Nephron progenitor cell (in vitro differentiated cells): ENCODE measurements around the gene SH2D7.
A peak's percentile ranks its signal among the peaks of the same experiment; 100 is the strongest.

ENCODE experiments used
- DNase-seq: peaks from one replicate; pipeline ENCODE4 v3.0.0; 2021
- H3K27ac Mint-ChIP-seq: 2 replicates; pipeline ENCODE4 v1.8.0; 2021; ENCODE audit warnings: mild to moderate bottlenecking, moderate library complexity, mixed read lengths
- H3K27me3 Mint-ChIP-seq: 2 replicates; pipeline ENCODE4 v1.8.0; 2021; ENCODE audit warnings: mild to moderate bottlenecking, low read depth, mixed read lengths; ENCODE audit not compliant: poor library complexity
- H3K36me3 Mint-ChIP-seq: 2 replicates; pipeline ENCODE4 v1.8.0; 2021; ENCODE audit warnings: low read depth, mixed read lengths
- H3K4me1 Mint-ChIP-seq: 2 replicates; pipeline ENCODE4 v1.8.0; 2021; ENCODE audit warnings: mixed read lengths
- H3K4me3 Mint-ChIP-seq: 2 replicates; pipeline ENCODE4 v1.8.0; 2021; ENCODE audit warnings: mild to moderate bottlenecking, moderate library complexity, mixed read lengths
- H3K9me3 Mint-ChIP-seq: 2 replicates; pipeline ENCODE4 v1.8.0; 2021; ENCODE audit warnings: mild to moderate bottlenecking, moderate library complexity, mixed read lengths
- TF ChIP-seq, protein P1 (sequence below): fragments of 200-600 bp; sonication (generic); IDR thresholded peaks from 2 replicates; pipeline ENCODE4 v1.5.0; 2021; ENCODE audit warnings: antibody characterized with exemption

Gene SH2D7

DNA sequence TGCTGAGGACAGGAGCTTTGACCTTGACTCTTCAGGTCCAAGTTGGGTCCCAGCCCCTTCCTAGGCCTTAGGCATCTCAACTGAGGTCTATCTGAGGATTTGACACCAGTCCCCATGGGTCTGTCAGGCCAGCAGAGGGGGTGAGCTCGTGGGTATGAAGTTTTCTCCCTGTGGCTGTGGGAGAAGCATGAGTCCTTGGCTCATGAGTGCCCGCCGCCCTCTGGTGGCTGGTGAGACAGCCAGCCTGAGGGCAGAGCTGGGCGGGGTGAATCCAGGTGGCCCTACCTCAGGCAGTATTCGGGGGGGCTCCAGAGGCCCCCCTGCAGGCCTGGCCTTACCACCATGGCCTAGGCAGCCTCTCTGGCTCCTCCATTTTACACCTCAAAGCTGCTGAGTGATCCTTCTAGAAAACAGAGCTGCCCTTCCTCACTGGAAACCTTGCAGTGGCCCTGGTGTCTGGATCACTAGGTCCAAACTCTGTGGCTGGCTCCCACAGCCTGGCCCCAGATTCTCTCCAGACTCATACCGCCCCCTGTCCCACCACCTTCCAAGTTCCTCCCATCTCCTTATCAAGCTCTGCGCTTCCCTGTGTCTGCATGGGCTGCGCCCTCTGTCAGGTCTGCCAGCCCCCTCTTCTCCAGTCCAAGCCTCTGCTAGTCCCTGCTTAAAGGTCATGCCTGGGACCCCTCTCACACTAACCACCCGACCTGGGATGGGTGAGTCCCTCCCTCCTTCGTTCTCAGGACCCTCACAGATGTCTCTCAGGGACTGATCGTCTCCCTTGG lies 16.1 kb downstream of the SH2D7 start:
- no peak overlapping the region for H3K4me3 Mint-ChIP-seq
- H3K36me3 Mint-ChIP-seq, result peaks cover 6% of the 10 kb centered on the region
- TF ChIP-seq, protein P1, sequence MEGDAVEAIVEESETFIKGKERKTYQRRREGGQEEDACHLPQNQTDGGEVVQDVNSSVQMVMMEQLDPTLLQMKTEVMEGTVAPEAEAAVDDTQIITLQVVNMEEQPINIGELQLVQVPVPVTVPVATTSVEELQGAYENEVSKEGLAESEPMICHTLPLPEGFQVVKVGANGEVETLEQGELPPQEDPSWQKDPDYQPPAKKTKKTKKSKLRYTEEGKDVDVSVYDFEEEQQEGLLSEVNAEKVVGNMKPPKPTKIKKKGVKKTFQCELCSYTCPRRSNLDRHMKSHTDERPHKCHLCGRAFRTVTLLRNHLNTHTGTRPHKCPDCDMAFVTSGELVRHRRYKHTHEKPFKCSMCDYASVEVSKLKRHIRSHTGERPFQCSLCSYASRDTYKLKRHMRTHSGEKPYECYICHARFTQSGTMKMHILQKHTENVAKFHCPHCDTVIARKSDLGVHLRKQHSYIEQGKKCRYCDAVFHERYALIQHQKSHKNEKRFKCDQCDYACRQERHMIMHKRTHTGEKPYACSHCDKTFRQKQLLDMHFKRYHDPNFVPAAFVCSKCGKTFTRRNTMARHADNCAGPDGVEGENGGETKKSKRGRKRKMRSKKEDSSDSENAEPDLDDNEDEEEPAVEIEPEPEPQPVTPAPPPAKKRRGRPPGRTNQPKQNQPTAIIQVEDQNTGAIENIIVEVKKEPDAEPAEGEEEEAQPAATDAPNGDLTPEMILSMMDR, result peak; percentile 68
- H3K9me3 Mint-ChIP-seq, result no peaks in the 10 kb centered on the region
- DNase-seq, result peak; percentile 74
- H3K4me1 Mint-ChIP-seq, result peaks cover 34% of the 10 kb centered on the region
- no peaks in the 10 kb centered on the region for H3K27me3 Mint-ChIP-seq
- H3K27ac Mint-ChIP-seq, result no peak overlapping the region

DNA sequence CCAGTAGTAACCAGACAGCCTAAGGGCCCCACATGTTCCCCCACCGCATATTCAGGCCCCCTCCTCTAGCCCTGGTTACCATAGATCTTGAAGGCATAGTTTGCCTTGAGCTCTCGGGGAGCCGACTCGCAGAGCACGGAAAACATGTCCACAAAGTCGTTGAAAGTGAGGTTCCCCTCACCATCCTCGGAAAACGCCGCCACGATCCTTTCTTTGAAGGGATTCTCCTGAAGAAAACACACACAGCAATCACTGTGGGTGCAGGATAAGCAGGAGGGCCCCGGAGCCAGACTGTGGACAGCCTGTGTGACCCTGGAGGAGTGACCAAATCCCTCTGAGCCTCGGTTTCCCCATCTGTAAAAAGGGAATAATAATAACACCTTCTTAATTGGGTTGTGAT lies 16.8 kb downstream of the SH2D7 start:
- Mint-ChIP-seq H3K27ac (no peak overlapping the region), H3K27me3 (no peaks in the 10 kb centered on the region), H3K36me3 (peaks cover 6% of the 10 kb centered on the region), H3K4me1 (peaks cover 32% of the 10 kb centered on the region), H3K4me3 (no peak overlapping the region), H3K9me3 (no peaks in the 10 kb centered on the region)
- no peak for DNase-seq
- TF ChIP-seq, protein P1, result no peak

DNA sequence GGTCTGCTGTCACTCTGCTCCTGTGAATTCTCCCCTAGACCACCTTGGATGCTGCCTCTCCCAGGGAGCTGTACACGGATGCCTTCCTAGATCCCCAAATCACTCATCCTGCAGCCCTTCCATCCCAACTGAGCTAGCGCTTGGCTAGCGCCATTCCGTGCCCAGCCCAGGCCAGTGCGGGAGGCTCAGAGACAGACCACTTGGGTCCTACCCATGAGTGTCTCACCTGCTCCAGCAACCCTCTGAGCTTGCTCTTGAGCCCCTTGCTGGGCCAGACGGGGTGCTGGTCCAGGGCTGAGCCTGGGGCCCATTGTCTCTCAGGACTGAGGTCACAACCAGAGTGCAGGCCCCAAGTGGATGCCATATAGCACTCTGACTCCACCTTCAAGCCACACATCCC lies 17.7 kb downstream of the SH2D7 start:
- DNase-seq, result no peak
- Mint-ChIP-seq H3K27me3 (no peaks in the 10 kb centered on the region), H3K4me1 (peaks cover 23% of the 10 kb centered on the region), H3K27ac (peak overlapping the region; percentile 62), H3K4me3 (no peak overlapping the region), H3K36me3 (peaks cover 6% of the 10 kb centered on the region), H3K9me3 (no peaks in the 10 kb centered on the region)
- TF ChIP-seq, protein P1, result no peak

DNA sequence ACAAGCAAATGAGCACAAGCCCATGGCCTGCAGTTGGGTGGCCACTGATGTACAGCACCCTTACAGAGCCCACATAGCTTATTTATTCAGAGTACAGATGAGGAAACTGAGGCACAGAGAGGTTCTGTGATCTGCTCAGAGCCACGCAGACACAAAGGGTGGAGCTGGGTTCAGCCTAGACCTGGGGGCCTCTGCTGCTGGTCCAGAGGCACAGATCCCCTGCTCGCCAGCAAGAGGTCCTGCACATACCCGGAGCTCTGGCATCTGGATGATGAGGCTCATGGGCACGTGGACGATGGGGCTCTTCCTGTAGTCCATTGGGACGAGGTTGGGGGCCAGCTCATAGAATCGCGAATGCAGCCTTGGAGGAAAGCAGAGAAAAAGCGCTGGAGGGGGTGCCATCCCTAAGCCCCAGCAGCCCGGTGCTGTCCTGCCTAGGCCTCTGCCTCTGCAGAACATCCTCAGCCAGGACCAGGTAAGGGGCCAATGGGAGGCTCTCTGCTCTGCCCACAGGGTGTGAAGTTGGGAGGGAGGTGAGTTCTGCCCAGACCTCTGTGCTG lies 18.6 kb downstream of the SH2D7 start:
- no peak overlapping the region for H3K27ac Mint-ChIP-seq
- DNase-seq, result no peak
- H3K4me1 Mint-ChIP-seq, result peaks cover 14% of the 10 kb centered on the region
- no peak overlapping the region for H3K4me3 Mint-ChIP-seq
- H3K27me3 Mint-ChIP-seq, result no peaks in the 10 kb centered on the region
- no peaks in the 10 kb centered on the region for H3K9me3 Mint-ChIP-seq
- TF ChIP-seq, protein P1, result no peak
- H3K36me3 Mint-ChIP-seq, result peaks cover 6% of the 10 kb centered on the region

DNA sequence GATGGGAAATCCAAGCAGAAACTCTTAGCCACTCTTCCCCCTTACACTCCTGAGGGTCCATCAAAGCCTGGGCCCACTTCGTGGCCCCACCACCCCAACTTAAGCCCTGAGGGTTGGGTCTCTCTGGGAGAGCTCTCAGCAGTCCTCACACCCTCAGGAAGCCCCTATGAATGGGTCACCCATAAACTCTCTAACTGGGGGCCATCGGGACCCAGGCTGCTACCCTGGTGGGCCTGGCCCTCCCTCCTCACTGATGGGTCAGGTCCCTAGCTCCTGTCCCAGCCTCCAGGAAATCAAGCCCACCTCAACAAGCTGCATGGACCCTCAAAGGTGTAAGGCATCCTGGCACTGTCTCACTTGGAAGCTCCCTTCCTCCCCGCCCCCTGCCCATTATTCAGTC lies 19.4 kb downstream of the SH2D7 start:
- no peaks in the 10 kb centered on the region for H3K27me3 Mint-ChIP-seq
- H3K4me1 Mint-ChIP-seq, result peaks cover 12% of the 10 kb centered on the region
- peaks cover 1% of the 10 kb centered on the region for H3K36me3 Mint-ChIP-seq
- no peak overlapping the region for H3K4me3 Mint-ChIP-seq
- H3K9me3 Mint-ChIP-seq, result no peaks in the 10 kb centered on the region
- no peak overlapping the region for H3K27ac Mint-ChIP-seq
- TF ChIP-seq, protein P1, result no peak
- DNase-seq, result no peak

DNA sequence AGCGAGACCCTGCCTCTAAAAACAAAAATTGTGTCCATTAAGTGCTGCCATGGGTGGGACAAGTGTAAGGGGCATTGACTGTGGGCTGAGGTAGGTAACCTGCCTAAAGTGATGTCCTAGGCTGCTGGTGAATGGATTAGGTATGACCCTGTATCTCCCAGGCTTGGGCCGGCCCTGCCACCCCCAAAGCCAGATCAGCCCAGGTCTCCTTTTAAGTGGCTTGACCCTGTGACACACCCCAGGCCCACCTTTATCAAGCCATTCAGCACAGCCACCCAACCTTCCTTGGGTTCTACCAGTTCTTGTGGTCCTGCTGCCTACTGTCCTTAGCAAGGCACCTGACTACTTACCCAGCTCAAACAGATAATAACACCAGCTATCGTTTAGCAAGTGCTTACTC lies 20.2 kb downstream of the SH2D7 start:
- no peak overlapping the region for H3K27ac Mint-ChIP-seq
- no peak for DNase-seq
- TF ChIP-seq, protein P1, result no peak

More for the DNA sequence above, 20.2 kb downstream of the SH2D7 start:
- no peaks in the 10 kb centered on the region for H3K27me3 Mint-ChIP-seq
- peaks cover 13% of the 10 kb centered on the region for H3K4me1 Mint-ChIP-seq
- H3K9me3 Mint-ChIP-seq, result no peaks in the 10 kb centered on the region
- no peaks in the 10 kb centered on the region for H3K36me3 Mint-ChIP-seq
- H3K4me3 Mint-ChIP-seq, result no peak overlapping the region
